NOMO-1 (cell line): ENCODE measurements around the gene CHAC2.
A peak's percentile ranks its signal among the peaks of the same experiment; 100 is the strongest.
"Not testable (repeated sequence)": the region's sequence is repeated elsewhere in the genome, so short reads cannot be mapped to it uniquely, and the experiment has no call there.

Experiments
- DNase-seq, 2 experiments: peaks; one replicate each; lab custom pipeline; 2025; ENCODE audit not compliant: unreplicated experiment in 2 of 2; lab: John Stamatoyannopoulos, UW

CHAC2 gene

GRCh38 chr2:53767405-53768241, at the start of gene CHAC2:
Gene CHAC2, plus strand, starts transcription at chr2:53767804. Its CDS starts 83 bp downstream, at chr2:53767887.
- peak; percentile 75 to 80 for DNase-seq

- not testable (repeated sequence) for DNase-seq
Measured at GRCh38 chr2:53720944-53721343, 46.7 kb upstream of the CHAC2 start.

GRCh38 chr2:53724536-53724935, 43.1 kb upstream of the CHAC2 start:
- DNase-seq = no peak

- no peak for DNase-seq
Measured at GRCh38 chr2:53725662-53726061, 41.9 kb upstream of the CHAC2 start.

GRCh38 chr2:53727921-53728320, 39.7 kb upstream of the CHAC2 start:
- DNase-seq = no peak

- DNase-seq = no peak
Measured at GRCh38 chr2:53729143-53729762, 38.4 kb upstream of the CHAC2 start.

GRCh38 chr2:53737091-53737490, 30.5 kb upstream of the CHAC2 start:
- DNase-seq = no peak

- DNase-seq = peak in 1 of 2 experiments; percentile 15
Measured at GRCh38 chr2:53739032-53739431, 28.6 kb upstream of the CHAC2 start.

GRCh38 chr2:53740170-53740569, 27.4 kb upstream of the CHAC2 start:
- DNase-seq = no peak

GRCh38 chr2:53744395-53745065, 23.1 kb upstream of the CHAC2 start:
- no peak for DNase-seq

- no peak for DNase-seq
Measured at GRCh38 chr2:53750041-53750768, 17.4 kb upstream of the CHAC2 start.

GRCh38 chr2:53751728-53752127, 15.9 kb upstream of the CHAC2 start:
- DNase-seq = no peak

- DNase-seq = no peak
Measured at GRCh38 chr2:53752385-53752784, 15.2 kb upstream of the CHAC2 start.

- no peak for DNase-seq
Measured at GRCh38 chr2:53753041-53753440, 14.6 kb upstream of the CHAC2 start.

- no peak for DNase-seq
Measured at GRCh38 chr2:53755121-53755520, 12.5 kb upstream of the CHAC2 start.

- DNase-seq = no peak
Measured at GRCh38 chr2:53756644-53757043, 11.0 kb upstream of the CHAC2 start.

GRCh38 chr2:53757206-53757605, 10.4 kb upstream of the CHAC2 start:
- DNase-seq = not testable (repeated sequence)

- no peak for DNase-seq
Measured at GRCh38 chr2:53765767-53766166, 1.8 kb upstream of the CHAC2 start.

- DNase-seq = peak in 1 of 2 experiments; percentile 34
Measured at GRCh38 chr2:53768242-53768542, 588 bp downstream of the CHAC2 start.

GRCh38 chr2:53769318-53769945, 1.8 kb downstream of the CHAC2 start:
- DNase-seq = no peak

- DNase-seq = no peak
Measured at GRCh38 chr2:53770264-53770663, 2.7 kb downstream of the CHAC2 start.
